OCI-LY7 (cell line): ENCODE data around the gene EXTL1. TPM values are rescaled to one million over a fixed set of nuclear protein-coding genes. Genes with fewer than 3 reads are reported as not detected.

Experiments used
- BruUV-seq: library from RNA; stranded (reverse); fragments of 400-500 nt; replicated peaks from 2 replicates; lab custom pipeline; 2021; lab: Mats Ljungman, UMichigan
- CTCF ChIA-PET: fragments of 300-600 bp; sonication (Branson Sonifier 250); formaldehyde crosslinking; loops from one replicate; lab custom pipeline; 2022; ENCODE audit warnings: antibody characterized with exemption; ENCODE audit not compliant: unreplicated experiment; lab: Charles Lee
- POLR2A ChIA-PET: fragments of 300-600 bp; sonication (Branson Sonifier 250); formaldehyde crosslinking; loops from one replicate; lab custom pipeline; 2022; ENCODE audit warnings: antibody characterized with exemption; lab: Charles Lee
- DNase-seq: peaks from one replicate; pipeline ENCODE4 v3.0.0-alpha.2; 2015; ENCODE audit warnings: low spot score
- H2AFZ ChIP-seq: fragments of 200-600 bp; sonication (generic), shearing (Covaris generic); 2 replicates; pipeline ENCODE4 v1.6.1; 2014; ENCODE audit warnings: mild to moderate bottlenecking, antibody characterized with exemption, low read length, moderate library complexity
- H3K27ac ChIP-seq: fragments of 200-600 bp; sonication (generic); 2 replicates; pipeline ENCODE4 v1.5.1; 2014; ENCODE audit warnings: mixed run types, low read depth, mild to moderate bottlenecking, moderate library complexity, low read length, inconsistent platforms; ENCODE audit not compliant: poor library complexity, severe bottlenecking
- H3K36me3 ChIP-seq: fragments of 200-600 bp; sonication (generic); 2 replicates; pipeline ENCODE4 v1.6.1; 2014; ENCODE audit warnings: mild to moderate bottlenecking, antibody characterized with exemption, low read length, moderate library complexity, mixed read lengths; ENCODE audit not compliant: insufficient read depth
- H3K4me1 ChIP-seq: fragments of 200-600 bp; sonication (generic); 2 replicates; pipeline ENCODE4 v1.5.1; 2014; ENCODE audit warnings: mild to moderate bottlenecking, low read length; ENCODE audit not compliant: insufficient read depth, poor library complexity, severe bottlenecking
- H3K4me2 ChIP-seq: fragments of 200-600 bp; sonication (generic); 2 replicates; pipeline ENCODE4 v1.6.1; 2014; ENCODE audit warnings: mild to moderate bottlenecking, low read length
- H3K4me3 ChIP-seq: fragments of 200-600 bp; sonication (generic); 2 replicates; pipeline ENCODE4 v1.5.1; 2014; ENCODE audit warnings: mild to moderate bottlenecking, low read depth, low read length; ENCODE audit not compliant: poor library complexity, severe bottlenecking
- H3K79me2 ChIP-seq: fragments of 200-600 bp; sonication (generic); 2 replicates; pipeline ENCODE4 v1.6.1; 2016; ENCODE audit warnings: low read depth, mild to moderate bottlenecking, low read length, moderate library complexity, mixed read lengths; ENCODE audit not compliant: insufficient read depth
- H3K9me2 ChIP-seq: fragments of 200-600 bp; sonication (generic); 2 replicates; pipeline ENCODE4 v1.6.1; 2016; ENCODE audit warnings: mild to moderate bottlenecking, low read length, mixed read lengths; ENCODE audit not compliant: insufficient read depth
- H3K9me3 ChIP-seq: fragments of 200-600 bp; sonication (generic); 2 replicates; pipeline ENCODE4 v1.6.1; 2014; ENCODE audit warnings: mild to moderate bottlenecking, mixed run types, low read length, mixed read lengths
- H4K20me1 ChIP-seq: fragments of 200-600 bp; sonication (generic); 2 replicates; pipeline ENCODE4 v1.6.1; 2014; ENCODE audit warnings: mild to moderate bottlenecking, antibody characterized with exemption, low read length, moderate library complexity, mixed read lengths; ENCODE audit not compliant: insufficient read depth
- EZH2phosphoT487 ChIP-seq: fragments of 200-600 bp; sonication (generic); IDR thresholded peaks from 2 replicates; pipeline ENCODE4 v1.6.1; 2018; ENCODE audit warnings: low read depth, borderline replicate concordance, mild to moderate bottlenecking, mixed run types, antibody characterized with exemption, low read length, moderate library complexity, mixed read lengths
- intact Hi-C: fragments of 100-400 bp; cut with micrococcal nuclease; formaldehyde crosslinking; loops from one replicate; pipeline ENCODE4 v1.10.0; 2022; ENCODE audit not compliant: unreplicated experiment
- total RNA-seq, 2 experiments: library from RNA; depleted of rRNA in 1 of 2; stranded (reverse); fragments of >200 nt in 1 of 2; shearing (Covaris generic) in 1 of 2; gene quantifications; 2 replicates each; pipeline ENCODE4 v1.2.3, GENCODE V29; 2014 to 2022
- TF ChIP-seq, protein P1 (sequence below): fragments of 200-600 bp; sonication (generic); conservative IDR thresholded peaks from 2 replicates; pipeline ENCODE4 v1.5.1; 2014; ENCODE audit warnings: mild to moderate bottlenecking, antibody characterized with exemption, low read length, moderate library complexity, mixed read lengths

EXTL1 gene
- total RNA-seq, 2 experiments from 2014 or later, result 0.67 TPM; not detected in 1

DNA sequence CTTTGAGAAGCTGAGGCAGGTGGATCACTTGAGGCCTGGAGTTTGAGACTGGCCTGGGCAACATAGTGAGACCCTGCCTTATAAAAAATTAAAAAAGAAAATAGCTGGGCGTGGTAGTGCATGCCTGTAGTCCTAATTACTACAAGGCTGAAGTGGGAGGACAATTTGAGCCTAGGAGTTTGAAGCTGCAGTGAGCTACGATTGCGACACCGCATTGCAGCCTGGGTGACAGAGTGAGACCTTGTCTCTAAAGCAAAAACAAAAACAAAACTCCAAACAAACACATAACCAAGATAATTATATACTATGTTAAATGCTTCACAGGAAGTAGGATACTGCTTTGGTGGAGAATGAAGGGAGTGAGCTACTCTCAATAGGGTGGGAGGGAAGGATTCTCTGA, 18.3 kb upstream of the EXTL1 start:
- Histone ChIP-seq H3K4me2 (no peak overlapping the region), H4K20me1 (no peaks in the 10 kb centered on the region), H3K27ac (no peak overlapping the region), H3K36me3 (no peaks in the 10 kb centered on the region), H3K79me2 (no peaks in the 10 kb centered on the region), H2AFZ (no peak overlapping the region), H3K9me2 (no peaks in the 10 kb centered on the region), H3K9me3 (no peaks in the 10 kb centered on the region), H3K4me3 (no peak overlapping the region), H3K4me1 (peaks cover 7% of the 10 kb centered on the region)
- no TSS peak for BruUV-seq
- CTCF ChIA-PET, result interaction anchor here (0.7 kb wide), 1 partner anchor 109 kb away, joined by 3 read pairs; no protein-coding TSS in a partner anchor
- DNase-seq, result no peak
- TF ChIP-seq, protein P1, sequence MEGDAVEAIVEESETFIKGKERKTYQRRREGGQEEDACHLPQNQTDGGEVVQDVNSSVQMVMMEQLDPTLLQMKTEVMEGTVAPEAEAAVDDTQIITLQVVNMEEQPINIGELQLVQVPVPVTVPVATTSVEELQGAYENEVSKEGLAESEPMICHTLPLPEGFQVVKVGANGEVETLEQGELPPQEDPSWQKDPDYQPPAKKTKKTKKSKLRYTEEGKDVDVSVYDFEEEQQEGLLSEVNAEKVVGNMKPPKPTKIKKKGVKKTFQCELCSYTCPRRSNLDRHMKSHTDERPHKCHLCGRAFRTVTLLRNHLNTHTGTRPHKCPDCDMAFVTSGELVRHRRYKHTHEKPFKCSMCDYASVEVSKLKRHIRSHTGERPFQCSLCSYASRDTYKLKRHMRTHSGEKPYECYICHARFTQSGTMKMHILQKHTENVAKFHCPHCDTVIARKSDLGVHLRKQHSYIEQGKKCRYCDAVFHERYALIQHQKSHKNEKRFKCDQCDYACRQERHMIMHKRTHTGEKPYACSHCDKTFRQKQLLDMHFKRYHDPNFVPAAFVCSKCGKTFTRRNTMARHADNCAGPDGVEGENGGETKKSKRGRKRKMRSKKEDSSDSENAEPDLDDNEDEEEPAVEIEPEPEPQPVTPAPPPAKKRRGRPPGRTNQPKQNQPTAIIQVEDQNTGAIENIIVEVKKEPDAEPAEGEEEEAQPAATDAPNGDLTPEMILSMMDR, result no peak
- TF ChIP-seq EZH2phosphoT487, result no peak
- POLR2A ChIA-PET, result interaction anchor here (1.0 to 1.4 kb wide), 2 partner anchors 11 to 107 kb away, joined by 3 read pairs; no protein-coding TSS in a partner anchor
- intact Hi-C loops, result no loop called here

DNA sequence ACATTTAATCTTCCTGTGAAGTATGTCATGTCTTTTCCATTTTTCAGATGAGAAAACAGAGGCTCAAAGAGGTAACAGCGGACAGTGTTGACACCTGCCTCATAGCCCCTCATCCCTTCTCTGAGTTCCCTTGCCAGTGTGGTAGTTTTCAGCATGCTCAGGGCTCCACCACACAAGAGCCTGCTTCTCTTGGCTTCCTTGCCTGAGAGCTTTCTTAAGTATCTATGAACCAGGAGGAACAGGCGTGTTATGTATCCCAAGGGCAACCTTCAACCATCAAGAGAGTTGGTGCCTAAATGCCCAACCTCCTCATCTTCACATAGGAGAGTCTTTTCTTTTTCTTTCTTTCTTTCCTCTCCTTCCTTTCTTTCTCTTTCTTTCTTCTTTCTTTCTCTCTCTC, 17.8 kb upstream of the EXTL1 start:
- CTCF ChIA-PET, result interaction anchor here (0.7 kb wide), 1 partner anchor 109 kb away, joined by 3 read pairs; no protein-coding TSS in a partner anchor
- intact Hi-C loops, result no loop called here
- POLR2A ChIA-PET, result interaction anchor here (1.0 to 1.4 kb wide), 2 partner anchors 11 to 108 kb away, joined by 3 read pairs; no protein-coding TSS in a partner anchor
- H3K9me3 ChIP-seq, result no peaks in the 10 kb centered on the region
- no peaks in the 10 kb centered on the region for H3K36me3 ChIP-seq
- H3K27ac ChIP-seq, result no peak overlapping the region
- no peak overlapping the region for H3K4me2 ChIP-seq
- H3K9me2 ChIP-seq, result no peaks in the 10 kb centered on the region
- H3K4me3 ChIP-seq, result no peak overlapping the region
- no peaks in the 10 kb centered on the region for H3K79me2 ChIP-seq
- H4K20me1 ChIP-seq, result no peaks in the 10 kb centered on the region
- BruUV-seq, result no TSS peak
- TF ChIP-seq EZH2phosphoT487, result no peak
- TF ChIP-seq, protein P1, result no peak
- peaks cover 2% of the 10 kb centered on the region for H3K4me1 ChIP-seq
- no peak for DNase-seq
- no peak overlapping the region for H2AFZ ChIP-seq

DNA sequence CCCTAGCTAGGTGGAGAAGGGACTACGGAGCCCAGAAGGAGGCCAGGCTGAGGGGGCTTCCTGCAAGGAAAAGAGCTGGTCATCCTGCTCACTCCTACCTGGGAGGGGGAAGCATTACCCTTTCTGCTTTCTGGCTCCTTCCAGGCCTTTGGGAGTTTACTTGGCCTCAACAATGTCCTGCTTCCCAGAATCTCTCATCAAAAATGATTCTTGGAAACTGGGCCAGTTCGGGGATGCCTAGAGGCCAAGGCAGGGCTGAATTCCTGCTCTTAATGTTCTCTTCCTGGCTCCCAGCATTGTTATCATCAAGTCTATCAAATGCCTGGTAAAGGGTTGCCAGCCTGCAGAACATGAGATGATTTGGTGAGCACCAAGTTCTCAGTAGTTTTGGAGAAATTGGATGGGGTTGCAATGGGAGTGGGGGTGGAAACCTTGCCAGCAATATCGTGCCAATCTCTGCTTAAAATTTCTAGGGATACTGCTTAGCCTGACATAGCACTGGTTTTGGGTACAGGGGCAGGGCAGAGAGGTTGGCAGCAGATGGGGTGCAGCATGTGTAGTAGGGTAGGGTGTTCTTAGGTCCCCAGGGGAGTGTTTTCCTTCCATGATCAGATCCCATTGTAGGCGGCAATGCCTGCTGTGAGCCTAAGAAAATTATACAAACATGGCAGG, 16.0 kb upstream of the EXTL1 start:
- ChIA-PET POLR2A (no interaction called here), CTCF (no interaction called here)
- no peak overlapping the region for H2AFZ ChIP-seq
- H3K36me3 ChIP-seq, result no peaks in the 10 kb centered on the region
- H3K4me2 ChIP-seq, result no peak overlapping the region
- H3K9me2 ChIP-seq, result no peaks in the 10 kb centered on the region
- H4K20me1 ChIP-seq, result no peaks in the 10 kb centered on the region
- intact Hi-C loops, result no loop called here
- DNase-seq, result no peak
- no peaks in the 10 kb centered on the region for H3K79me2 ChIP-seq
- TF ChIP-seq EZH2phosphoT487, result no peak
- TF ChIP-seq, protein P1, result no peak
- H3K27ac ChIP-seq, result no peak overlapping the region
- H3K9me3 ChIP-seq, result no peaks in the 10 kb centered on the region
- H3K4me3 ChIP-seq, result no peak overlapping the region
- no peaks in the 10 kb centered on the region for H3K4me1 ChIP-seq
- no TSS peak for BruUV-seq
